ENCODE results near the gene MAPK6.

- TF ChIP-seq CTCF (IDR thresholded peaks at IDR 0.05; ENCODE audit: low read length) (no peak), EZH2 (IDR thresholded peaks at IDR 0.05; ENCODE audit: borderline replicate concordance, low read length) (no peak)
Measured at GRCh38 chr15:51992953-51993352, 26.1 kb upstream of the MAPK6 start.
